ENCODE measurements around the gene BMPR2. TPM values are rescaled to one million over a fixed set of nuclear protein-coding genes. Genes with fewer than 3 reads are reported as not detected.

Gene BMPR2
- total and polyA plus RNA-seq, 2 donors (not counting 1 experiment from before 2014, with no cell fraction given), result 3.1 to 24.6 TPM

DNA sequence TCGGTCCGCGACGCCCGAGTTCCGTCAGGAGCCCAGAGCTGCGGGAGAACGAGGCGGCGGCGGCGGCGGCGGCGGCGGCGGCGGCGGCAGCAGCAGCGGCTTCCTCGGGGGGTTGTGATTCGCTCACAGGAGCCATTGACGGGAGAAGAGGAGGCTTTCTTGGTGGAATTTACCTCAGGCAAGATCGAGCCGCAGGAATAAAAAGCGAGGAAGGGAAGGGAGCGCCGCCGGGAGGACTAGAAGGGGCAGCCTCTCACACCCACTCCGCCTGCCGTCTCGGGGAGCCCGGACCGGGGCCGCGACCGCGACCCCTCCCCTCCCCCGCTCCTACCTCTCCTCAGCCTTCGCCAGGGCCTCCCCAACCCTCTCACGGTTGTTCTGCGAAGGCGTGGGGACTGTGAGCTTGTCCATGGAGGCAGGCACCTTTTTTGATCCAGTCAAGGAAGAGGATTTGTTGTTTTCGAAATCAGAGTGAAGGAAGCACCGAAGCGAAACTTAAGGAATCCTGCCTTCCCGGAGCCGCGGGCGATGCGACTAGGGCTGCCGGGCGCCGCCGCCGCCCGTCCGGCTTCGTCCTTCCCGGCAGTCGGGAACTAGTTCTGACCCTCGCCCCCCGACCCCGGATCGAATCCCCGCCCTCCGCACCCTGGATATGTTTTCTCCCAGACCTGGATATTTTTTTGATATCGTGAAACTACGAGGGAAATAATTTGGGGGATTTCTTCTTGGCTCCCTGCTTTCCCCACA, 506 bp downstream of the BMPR2 start:
- H3K4me1 ChIP-seq (ENCODE audit: control insufficient read depth in 2 of 2, insufficient read depth in 2 of 2, low read length in 2 of 2), result peaks cover 13 to 24% of the 10 kb centered on the region in 2 donors
- H3K9ac ChIP-seq (ENCODE audit: low read length), result peak overlapping the region; percentile 80
- no peaks in the 10 kb centered on the region for H4K20me1 ChIP-seq (ENCODE audit: control insufficient read depth, insufficient read depth, low read length, poor library complexity, severe bottlenecking)
- TF ChIP-seq EZH2 (IDR thresholded peaks at IDR 0.05; ENCODE audit: borderline replicate concordance, insufficient read depth, low read depth, low read length, poor library complexity, severe bottlenecking), result no peak
- TF ChIP-seq, protein P1, sequence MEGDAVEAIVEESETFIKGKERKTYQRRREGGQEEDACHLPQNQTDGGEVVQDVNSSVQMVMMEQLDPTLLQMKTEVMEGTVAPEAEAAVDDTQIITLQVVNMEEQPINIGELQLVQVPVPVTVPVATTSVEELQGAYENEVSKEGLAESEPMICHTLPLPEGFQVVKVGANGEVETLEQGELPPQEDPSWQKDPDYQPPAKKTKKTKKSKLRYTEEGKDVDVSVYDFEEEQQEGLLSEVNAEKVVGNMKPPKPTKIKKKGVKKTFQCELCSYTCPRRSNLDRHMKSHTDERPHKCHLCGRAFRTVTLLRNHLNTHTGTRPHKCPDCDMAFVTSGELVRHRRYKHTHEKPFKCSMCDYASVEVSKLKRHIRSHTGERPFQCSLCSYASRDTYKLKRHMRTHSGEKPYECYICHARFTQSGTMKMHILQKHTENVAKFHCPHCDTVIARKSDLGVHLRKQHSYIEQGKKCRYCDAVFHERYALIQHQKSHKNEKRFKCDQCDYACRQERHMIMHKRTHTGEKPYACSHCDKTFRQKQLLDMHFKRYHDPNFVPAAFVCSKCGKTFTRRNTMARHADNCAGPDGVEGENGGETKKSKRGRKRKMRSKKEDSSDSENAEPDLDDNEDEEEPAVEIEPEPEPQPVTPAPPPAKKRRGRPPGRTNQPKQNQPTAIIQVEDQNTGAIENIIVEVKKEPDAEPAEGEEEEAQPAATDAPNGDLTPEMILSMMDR (IDR thresholded peaks at IDR 0.05), result no peak
- Mint-ChIP-seq H3K4me1 (peaks cover 32% of the 10 kb centered on the region), H3K27me3 (no peaks in the 10 kb centered on the region), H3K4me3 (peak overlapping the region; percentile 98), H3K27ac (peak overlapping the region; percentile 93), H3K9me3 (ENCODE audit: insufficient read depth) (no peaks in the 10 kb centered on the region)
- peak; percentile 74 for DNase-seq
- H3K27me3 ChIP-seq (replicated peaks in 1 of 4; ENCODE audit: control extremely low read depth in 1 of 4, control insufficient read depth in 3 of 4, insufficient read depth in 4 of 4, low read length in 3 of 4), result no peaks in the 10 kb centered on the region
- H3K79me2 ChIP-seq (ENCODE audit: control insufficient read depth, insufficient read depth, low read length), result peaks cover 33% of the 10 kb centered on the region
- intact Hi-C loops (cut with micrococcal nuclease), result loop anchor here (1.0 to 10.0 kb wide), 10 partner anchors 110 to 1852 kb away; partner anchors contain the start of genes ALS2, BZW1, CYP20A1 and FZD7
- CTCF ChIA-PET, result interaction anchor here (0.6 kb wide), 1 partner anchor 18 kb away, joined by 3 read pairs; no protein-coding TSS in a partner anchor
- no peaks in the 10 kb centered on the region for H3K9me3 ChIP-seq (ENCODE audit: control extremely low read depth in 1 of 3, control insufficient read depth in 2 of 3, insufficient read depth in 1 of 3, low read length in 2 of 3)
- POLR2A ChIA-PET, result interaction anchor here (0.6 kb wide), 1 partner anchor 10 kb away, joined by 4 read pairs; no protein-coding TSS in a partner anchor
- H3K36me3 ChIP-seq (replicated peaks in 1 of 2; ENCODE audit: control extremely low read depth in 1 of 2, control insufficient read depth in 1 of 2, extremely low read depth in 1 of 2, insufficient read depth in 2 of 2, low read length in 1 of 2), result no peaks in the 10 kb centered on the region
- 0% methylated on average over 48 of the region's 69 CpGs for WGBS (ENCODE audit: insufficient coverage)
- peak; percentile 19 for ATAC-seq (ENCODE audit: low read depth)
- H3K27ac ChIP-seq (ENCODE audit: low read length in 2 of 2), result peak overlapping the region; percentile 0 to 67
- H2AFZ ChIP-seq (ENCODE audit: insufficient read depth, low read depth, low read length, poor library complexity, severe bottlenecking), result peak overlapping the region; percentile 92
- peak overlapping the region; percentile 86 for H3K4me2 ChIP-seq (replicated peaks; ENCODE audit: low read depth, low read length, poor library complexity, severe bottlenecking)
- H3K4me3 ChIP-seq (ENCODE audit: control extremely low read depth in 1 of 5, extremely low read depth in 1 of 5, insufficient read depth in 1 of 5, low read depth in 2 of 5, low read length in 4 of 5), result peak overlapping the region; percentile 72 to 96 (median 88)
